Neural progenitor cell (in vitro differentiated cells): Measurements from ENCODE around the gene AADACL2. TPM values are rescaled to one million over a fixed set of nuclear protein-coding genes. Genes with fewer than 3 reads are reported as not detected.

Experiments
- DNase-seq: peaks from one replicate; pipeline ENCODE4 v3.0.0-alpha.2; 2016; ENCODE audit warnings: low spot score
- H2AFZ ChIP-seq: fragments of 200-600 bp; sonication (generic); replicated peaks from 2 replicates; pipeline ENCODE4 v1.6.1; 2016; ENCODE audit warnings: antibody characterized with exemption
- H3F3A ChIP-seq: fragments of 200-600 bp; sonication (generic); 2 replicates; pipeline ENCODE4 v1.6.1; 2016; ENCODE audit warnings: antibody characterized with exemption, low read depth
- H3K27ac ChIP-seq: fragments of 200-600 bp; sonication (generic); 2 replicates; pipeline ENCODE4 v1.5.1; 2016; ENCODE audit warnings: mild to moderate bottlenecking
- H3K27me3 ChIP-seq: fragments of 200-600 bp; sonication (generic); 2 replicates; pipeline ENCODE4 v1.6.1; 2016; ENCODE audit warnings: mild to moderate bottlenecking, moderate library complexity
- H3K36me3 ChIP-seq: fragments of 200-600 bp; sonication (generic); 2 replicates; pipeline ENCODE4 v1.5.1; 2016
- H3K4me1 ChIP-seq: fragments of 200-600 bp; sonication (generic); 2 replicates; pipeline ENCODE4 v1.6.1; 2016; ENCODE audit warnings: mixed run types
- H3K4me2 ChIP-seq: fragments of 200-600 bp; sonication (generic); 2 replicates; pipeline ENCODE4 v1.6.1; 2016
- H3K4me3 ChIP-seq: fragments of 200-600 bp; sonication (generic); 2 replicates; pipeline ENCODE4 v1.5.1; 2016
- H3K79me2 ChIP-seq: fragments of 200-600 bp; sonication (generic); 2 replicates; pipeline ENCODE4 v1.6.1; 2016; ENCODE audit warnings: low read depth
- H3K9ac ChIP-seq: fragments of 200-600 bp; sonication (generic); 2 replicates; pipeline ENCODE4 v1.6.1; 2016
- H3K9me3 ChIP-seq: fragments of 200-600 bp; sonication (generic); 2 replicates; pipeline ENCODE4 v1.5.1; 2016; ENCODE audit warnings: low read depth
- H4K20me1 ChIP-seq: fragments of 200-600 bp; sonication (generic); 2 replicates; pipeline ENCODE4 v1.6.1; 2016; ENCODE audit warnings: low read depth
- H3K27ac Mint-ChIP-seq: 3 replicates; pipeline ENCODE4 v1.8.0; 2021; ENCODE audit warnings: mixed read lengths
- H3K27me3 Mint-ChIP-seq: 2 replicates; pipeline ENCODE4 v1.8.0; 2022; ENCODE audit warnings: low read depth, mild to moderate bottlenecking, inconsistent platforms, moderate library complexity, mixed read lengths; ENCODE audit not compliant: insufficient read depth
- H3K36me3 Mint-ChIP-seq: 3 replicates; pipeline ENCODE4 v1.8.0; 2021; ENCODE audit warnings: mixed read lengths
- H3K4me1 Mint-ChIP-seq: 3 replicates; pipeline ENCODE4 v1.8.0; 2021; ENCODE audit warnings: mixed read lengths
- H3K4me3 Mint-ChIP-seq: 3 replicates; pipeline ENCODE4 v1.8.0; 2021; ENCODE audit warnings: mild to moderate bottlenecking, moderate library complexity, mixed read lengths
- H3K9me3 Mint-ChIP-seq: 3 replicates; pipeline ENCODE4 v1.8.0; 2020; ENCODE audit warnings: mixed read lengths
- EZH2 ChIP-seq: fragments of 200-600 bp; sonication (generic); IDR thresholded peaks from 2 replicates; pipeline ENCODE4 v1.6.1; 2017; ENCODE audit warnings: antibody characterized with exemption, mild to moderate bottlenecking, moderate library complexity
- EZH2phosphoT487 ChIP-seq: fragments of 200-600 bp; sonication (generic); IDR thresholded peaks from 2 replicates; pipeline ENCODE4 v1.6.1; 2017; ENCODE audit warnings: antibody characterized with exemption
- total RNA-seq: library from RNA; depleted of rRNA; stranded (reverse); fragments of >200 nt; gene quantifications from 2 replicates; pipeline ENCODE4 v1.2.3, GENCODE V29; 2015; ENCODE audit warnings: low replicate concordance
- TF ChIP-seq, protein P1 (sequence below): fragments of 200-600 bp; sonication (generic); IDR thresholded peaks from 2 replicates; pipeline ENCODE4 v1.5.1; 2017; ENCODE audit warnings: antibody characterized with exemption, mild to moderate bottlenecking

AADACL2 gene
- total RNA-seq, 1 donor from 2014 or later, result not detected

DNA sequence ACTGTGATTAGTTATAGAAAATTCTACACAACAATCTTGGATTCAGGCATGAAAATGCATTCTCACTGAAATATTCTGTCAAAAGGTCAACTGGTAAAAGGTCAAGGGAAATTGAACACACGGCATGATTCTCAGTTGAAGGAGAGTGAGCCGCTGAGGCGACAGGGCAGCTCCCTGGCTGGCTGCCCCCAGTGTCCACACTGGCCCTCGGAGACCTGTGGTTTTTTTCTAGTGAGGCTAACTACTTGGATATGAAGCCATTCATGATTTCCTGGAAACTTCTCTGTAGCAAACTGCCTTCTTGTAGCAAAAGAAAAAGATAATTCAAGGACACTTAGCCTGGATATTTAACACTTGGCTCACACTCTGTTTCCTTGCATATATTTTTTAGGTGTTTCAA lies 37.2 kb downstream of the AADACL2 start:
- H3K4me3 ChIP-seq, result no peak overlapping the region
- H3F3A ChIP-seq, result no peaks in the 10 kb centered on the region
- H3K27me3 ChIP-seq, result no peaks in the 10 kb centered on the region
- H3K4me3 Mint-ChIP-seq, result no peak overlapping the region
- no peak overlapping the region for H3K27ac ChIP-seq
- TF ChIP-seq EZH2phosphoT487 (no peak), EZH2 (no peak)
- TF ChIP-seq, protein P1, sequence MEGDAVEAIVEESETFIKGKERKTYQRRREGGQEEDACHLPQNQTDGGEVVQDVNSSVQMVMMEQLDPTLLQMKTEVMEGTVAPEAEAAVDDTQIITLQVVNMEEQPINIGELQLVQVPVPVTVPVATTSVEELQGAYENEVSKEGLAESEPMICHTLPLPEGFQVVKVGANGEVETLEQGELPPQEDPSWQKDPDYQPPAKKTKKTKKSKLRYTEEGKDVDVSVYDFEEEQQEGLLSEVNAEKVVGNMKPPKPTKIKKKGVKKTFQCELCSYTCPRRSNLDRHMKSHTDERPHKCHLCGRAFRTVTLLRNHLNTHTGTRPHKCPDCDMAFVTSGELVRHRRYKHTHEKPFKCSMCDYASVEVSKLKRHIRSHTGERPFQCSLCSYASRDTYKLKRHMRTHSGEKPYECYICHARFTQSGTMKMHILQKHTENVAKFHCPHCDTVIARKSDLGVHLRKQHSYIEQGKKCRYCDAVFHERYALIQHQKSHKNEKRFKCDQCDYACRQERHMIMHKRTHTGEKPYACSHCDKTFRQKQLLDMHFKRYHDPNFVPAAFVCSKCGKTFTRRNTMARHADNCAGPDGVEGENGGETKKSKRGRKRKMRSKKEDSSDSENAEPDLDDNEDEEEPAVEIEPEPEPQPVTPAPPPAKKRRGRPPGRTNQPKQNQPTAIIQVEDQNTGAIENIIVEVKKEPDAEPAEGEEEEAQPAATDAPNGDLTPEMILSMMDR, result no peak
- H3K4me1 ChIP-seq, result no peaks in the 10 kb centered on the region
- H3K4me1 Mint-ChIP-seq, result peaks cover 4% of the 10 kb centered on the region
- H2AFZ ChIP-seq, result no peak overlapping the region
- H3K27ac Mint-ChIP-seq, result no peak overlapping the region
- H3K4me2 ChIP-seq, result no peak overlapping the region
- no peaks in the 10 kb centered on the region for H3K27me3 Mint-ChIP-seq
- H3K36me3 ChIP-seq, result no peaks in the 10 kb centered on the region
- no peaks in the 10 kb centered on the region for H3K36me3 Mint-ChIP-seq
- DNase-seq, result no peak
- no peaks in the 10 kb centered on the region for H3K9me3 Mint-ChIP-seq
- no peak overlapping the region for H3K9ac ChIP-seq
- H4K20me1 ChIP-seq, result no peaks in the 10 kb centered on the region
- H3K9me3 ChIP-seq, result no peaks in the 10 kb centered on the region
- no peaks in the 10 kb centered on the region for H3K79me2 ChIP-seq

DNA sequence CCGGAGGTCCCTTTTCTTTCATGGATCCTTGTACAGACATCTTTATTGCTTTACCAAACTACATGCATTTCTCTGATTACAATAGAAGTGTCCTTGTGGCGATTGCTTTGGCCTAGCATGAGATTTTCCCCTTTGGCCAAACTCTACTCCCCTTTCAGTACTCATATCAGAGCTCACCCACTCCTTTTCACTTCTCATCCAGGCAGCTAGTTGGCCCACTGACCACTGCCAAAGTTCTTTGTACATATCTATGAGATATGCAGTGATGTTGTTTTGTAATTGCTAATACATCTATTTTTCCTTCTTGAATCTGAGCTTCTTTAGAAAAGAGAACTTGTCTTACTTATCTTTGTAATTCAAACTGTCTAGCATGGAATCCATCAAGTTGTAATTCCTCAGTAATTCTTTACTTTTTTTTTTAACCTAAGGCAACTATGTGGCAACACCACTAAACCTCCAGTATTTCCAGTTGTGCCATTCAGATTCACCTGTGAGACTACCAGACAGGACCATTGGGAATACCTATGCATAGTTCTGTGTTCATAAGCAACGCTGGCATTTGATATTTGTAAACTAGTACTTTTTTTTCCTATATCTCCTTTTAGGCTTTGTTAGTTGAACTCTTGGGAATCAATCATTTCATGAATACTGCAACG lies 39.2 kb downstream of the AADACL2 start:
- no peak overlapping the region for H3K4me3 ChIP-seq
- H3K27ac ChIP-seq, result no peak overlapping the region
- H3K9me3 Mint-ChIP-seq, result no peaks in the 10 kb centered on the region
- H3K79me2 ChIP-seq, result no peaks in the 10 kb centered on the region
- no peaks in the 10 kb centered on the region for H3K4me1 ChIP-seq
- no peaks in the 10 kb centered on the region for H3K9me3 ChIP-seq
- no peaks in the 10 kb centered on the region for H3K27me3 Mint-ChIP-seq
- H3K27ac Mint-ChIP-seq, result no peak overlapping the region
- DNase-seq, result no peak
- peaks cover 4% of the 10 kb centered on the region for H3K4me1 Mint-ChIP-seq
- no peaks in the 10 kb centered on the region for H3K36me3 Mint-ChIP-seq
- no peaks in the 10 kb centered on the region for H3F3A ChIP-seq
- no peaks in the 10 kb centered on the region for H3K27me3 ChIP-seq
- H2AFZ ChIP-seq, result no peak overlapping the region
- TF ChIP-seq, protein P1, result no peak
- TF ChIP-seq EZH2phosphoT487 (no peak), EZH2 (no peak)
- no peak overlapping the region for H3K9ac ChIP-seq
- H4K20me1 ChIP-seq, result no peaks in the 10 kb centered on the region
- no peaks in the 10 kb centered on the region for H3K36me3 ChIP-seq
- no peak overlapping the region for H3K4me3 Mint-ChIP-seq
- H3K4me2 ChIP-seq, result no peak overlapping the region

DNA sequence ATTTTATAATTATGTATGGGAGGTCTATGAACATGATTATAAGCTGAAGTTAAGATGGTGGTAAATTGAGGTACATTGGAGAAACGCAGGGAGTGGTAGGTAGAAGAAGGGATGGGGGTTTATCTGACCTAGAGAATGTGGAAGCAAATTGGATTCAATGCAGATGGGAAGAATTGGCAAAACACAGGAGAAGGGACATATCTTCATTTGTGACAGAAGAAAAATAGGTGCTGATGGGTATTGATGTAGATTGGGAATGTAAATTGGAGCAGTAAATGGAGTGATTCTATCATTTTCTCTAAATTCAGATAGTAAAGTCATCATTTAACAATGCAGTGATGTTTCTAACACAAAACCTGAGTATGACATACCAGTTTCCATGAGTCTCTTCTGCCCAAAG lies 40.5 kb downstream of the AADACL2 start:
- H3K27ac ChIP-seq, result no peak overlapping the region
- no peak overlapping the region for H2AFZ ChIP-seq
- H3K27me3 Mint-ChIP-seq, result no peaks in the 10 kb centered on the region
- no peaks in the 10 kb centered on the region for H3K27me3 ChIP-seq
- H3K4me1 ChIP-seq, result no peaks in the 10 kb centered on the region
- H3K79me2 ChIP-seq, result no peaks in the 10 kb centered on the region
- H3K9ac ChIP-seq, result no peak overlapping the region
- no peak overlapping the region for H3K4me3 Mint-ChIP-seq
- H3K4me3 ChIP-seq, result no peak overlapping the region
- no peak for DNase-seq
- H3K9me3 ChIP-seq, result no peaks in the 10 kb centered on the region
- no peaks in the 10 kb centered on the region for H4K20me1 ChIP-seq
- H3K9me3 Mint-ChIP-seq, result no peaks in the 10 kb centered on the region
- peaks cover 4% of the 10 kb centered on the region for H3K4me1 Mint-ChIP-seq
- H3F3A ChIP-seq, result no peaks in the 10 kb centered on the region
- no peak overlapping the region for H3K4me2 ChIP-seq
- no peaks in the 10 kb centered on the region for H3K36me3 ChIP-seq
- no peaks in the 10 kb centered on the region for H3K36me3 Mint-ChIP-seq
- H3K27ac Mint-ChIP-seq, result no peak overlapping the region
- TF ChIP-seq EZH2 (no peak), EZH2phosphoT487 (no peak)
- TF ChIP-seq, protein P1, result no peak
